IPS DF 6.9 (cell line): ENCODE data around the gene GSG1.
A peak's percentile ranks its signal among the peaks of the same experiment; 100 is the strongest.
"Not testable (repeated sequence)": the region's sequence is repeated elsewhere in the genome, so short reads cannot be mapped to it uniquely, and the experiment has no call there.

ENCODE experiments used
- DNase-seq: peaks from one replicate; pipeline ENCODE4 v3.0.0-alpha.2; 2013; ENCODE audit warnings: low read depth, low spot score
- H3K27ac ChIP-seq: one replicate; pipeline ENCODE4 v1.5.1; 2013; ENCODE audit warnings: low read length, control low read depth
- H3K27me3 ChIP-seq: 2 replicates; pipeline ENCODE4 v1.6.1; 2013; ENCODE audit warnings: mild to moderate bottlenecking, low read length; ENCODE audit not compliant: control insufficient read depth, insufficient read depth
- H3K36me3 ChIP-seq: 2 replicates; pipeline ENCODE4 v1.6.1; 2013; ENCODE audit warnings: low read length; ENCODE audit not compliant: control insufficient read depth, insufficient read depth
- H3K4me1 ChIP-seq: 2 replicates; pipeline ENCODE4 v1.6.1; 2013; ENCODE audit warnings: low read length; ENCODE audit not compliant: control insufficient read depth, insufficient read depth
- H3K4me3 ChIP-seq: 2 replicates; pipeline ENCODE4 v1.5.1; 2013; ENCODE audit warnings: mild to moderate bottlenecking, low read length
- H3K9me3 ChIP-seq: 2 replicates; pipeline ENCODE4 v1.6.1; 2013; ENCODE audit warnings: low read length, inconsistent platforms; ENCODE audit not compliant: control insufficient read depth, insufficient read depth
- WGBS: extraction: QIAGEN DNeasy Blood & Tissue Kit; methylation state at CpG from one replicate; pipeline ENCODE4 v1.1.7; 2013; ENCODE audit warnings: mixed read lengths, missing lambda C conversion rate; ENCODE audit not compliant: insufficient read length, insufficient coverage; 5-methylcytosine and 5-hydroxymethylcytosine counted together

The GSG1 gene

DNA sequence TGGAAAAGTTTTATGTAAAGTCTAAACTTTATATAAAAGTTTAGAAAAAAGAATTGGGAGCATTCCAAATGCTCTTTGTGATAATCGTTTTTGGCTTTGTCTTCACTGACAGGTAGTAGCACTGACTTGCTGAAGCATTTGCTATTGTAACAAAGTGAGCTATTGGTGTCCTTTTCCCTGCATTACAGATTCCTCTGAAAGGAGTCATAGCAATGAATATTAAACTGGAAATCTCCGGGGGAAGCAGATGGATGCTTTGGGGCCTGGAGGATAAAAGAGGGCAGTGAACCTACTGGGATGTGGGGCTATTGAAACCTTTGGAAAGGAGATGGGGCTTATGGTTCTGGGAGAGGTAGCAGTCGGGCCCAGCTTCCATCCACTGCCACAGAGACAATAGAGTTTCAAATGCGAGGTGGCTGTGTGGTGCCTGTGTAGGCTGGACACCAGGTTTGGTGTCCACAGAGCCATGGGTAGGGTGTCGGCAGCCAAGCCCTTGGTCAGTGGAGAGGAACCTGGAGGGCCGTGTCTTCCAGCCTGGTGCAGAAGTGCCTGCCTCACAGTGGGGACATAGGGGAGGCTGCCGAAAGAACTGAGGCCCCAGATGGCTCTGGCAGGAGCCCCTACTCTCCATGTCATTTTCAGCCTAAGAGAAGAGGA is 10.1 kb downstream of the GSG1 start:
- no CpG with 5 or more reads among the region's 7 CpGs for WGBS
- Histone ChIP-seq H3K27ac (no peak overlapping the region), H3K27me3 (no peaks in the 10 kb centered on the region), H3K4me3 (no peak overlapping the region), H3K9me3 (no peaks in the 10 kb centered on the region), H3K4me1 (peaks cover 12% of the 10 kb centered on the region; the same call in 1 of the 2 replicates), H3K36me3 (no peaks in the 10 kb centered on the region)
- DNase-seq = no peak

DNA sequence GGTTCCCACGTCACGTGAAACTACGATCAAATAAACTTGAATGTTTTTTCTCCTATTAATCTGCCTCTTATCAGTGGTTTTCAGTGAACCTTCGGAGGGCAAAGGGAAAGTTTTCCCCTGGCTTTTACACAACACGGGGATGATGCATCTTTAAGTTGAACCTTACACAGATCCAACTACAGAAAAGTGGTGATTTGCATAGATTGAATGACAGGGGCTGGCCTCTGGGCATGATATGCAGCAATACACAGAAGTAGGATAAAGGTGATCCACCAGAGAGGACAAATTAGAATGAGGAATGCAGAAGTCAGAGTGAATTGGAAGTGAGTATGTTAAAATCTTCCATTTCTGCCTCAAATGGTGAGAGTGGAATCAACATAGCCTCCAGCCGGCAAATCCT is 11.6 kb downstream of the GSG1 start:
- H3K36me3 ChIP-seq = no peaks in the 10 kb centered on the region
- peaks cover 20% of the 10 kb centered on the region for H3K4me1 ChIP-seq
- WGBS = no CpG with 5 or more reads among the region's 6 CpGs
- H3K9me3 ChIP-seq = no peaks in the 10 kb centered on the region
- H3K4me3 ChIP-seq = no peak overlapping the region
- DNase-seq = no peak
- no peak overlapping the region for H3K27ac ChIP-seq
- H3K27me3 ChIP-seq = no peaks in the 10 kb centered on the region

DNA sequence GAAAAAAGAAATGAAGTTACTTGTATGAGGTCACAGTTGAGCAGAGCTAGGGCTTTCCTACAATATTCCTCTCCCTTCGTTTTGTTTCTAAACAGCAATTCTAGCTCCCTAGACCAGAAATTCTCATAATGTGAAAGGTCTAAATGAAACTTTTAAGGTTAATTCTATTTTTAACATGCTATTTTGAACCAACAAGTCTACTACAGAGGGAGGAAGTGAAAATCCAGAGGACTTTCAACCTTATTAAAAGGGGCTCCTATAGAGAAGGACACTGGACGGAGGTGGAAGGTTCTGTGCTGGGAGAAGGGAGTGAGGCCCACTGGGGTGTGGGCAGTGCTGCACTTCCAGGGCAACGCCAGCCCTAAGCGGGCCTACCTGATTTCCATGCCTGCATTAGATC is 13.4 kb downstream of the GSG1 start:
- H3K27me3 ChIP-seq = no peaks in the 10 kb centered on the region
- H3K27ac ChIP-seq = no peak overlapping the region
- H3K36me3 ChIP-seq = no peaks in the 10 kb centered on the region
- no CpG with 5 or more reads among the region's 4 CpGs for WGBS
- H3K4me1 ChIP-seq = peaks cover 22% of the 10 kb centered on the region
- H3K4me3 ChIP-seq = no peak overlapping the region
- DNase-seq = no peak
- no peaks in the 10 kb centered on the region for H3K9me3 ChIP-seq

DNA sequence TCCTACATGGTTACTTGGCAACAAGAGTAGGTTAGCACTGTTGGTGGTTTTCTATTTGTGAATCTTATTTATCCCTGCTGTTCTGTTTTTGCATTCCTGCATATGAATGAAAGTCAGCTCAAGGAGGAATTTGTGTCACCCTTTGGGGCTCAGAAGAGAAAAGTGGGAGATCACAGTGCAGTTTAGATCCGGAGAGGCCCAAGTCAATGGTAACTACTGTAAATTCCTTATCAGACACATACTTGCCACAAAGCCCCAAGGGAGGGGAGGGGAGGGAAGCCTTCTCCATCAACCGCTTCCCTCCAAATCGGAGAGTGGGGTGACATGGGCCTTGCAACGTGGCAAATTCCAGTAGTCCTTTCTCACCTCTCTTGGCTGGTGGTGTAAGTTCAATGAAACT is 15.0 kb downstream of the GSG1 start:
- H3K4me3 ChIP-seq = no peak overlapping the region
- no peaks in the 10 kb centered on the region for H3K36me3 ChIP-seq
- H3K4me1 ChIP-seq = peaks cover 22% of the 10 kb centered on the region
- H3K9me3 ChIP-seq = no peaks in the 10 kb centered on the region
- peak; percentile 58 for DNase-seq
- H3K27me3 ChIP-seq = no peaks in the 10 kb centered on the region
- peak overlapping the region; percentile 45 for H3K27ac ChIP-seq
- no CpG with 5 or more reads among the region's 4 CpGs for WGBS

DNA sequence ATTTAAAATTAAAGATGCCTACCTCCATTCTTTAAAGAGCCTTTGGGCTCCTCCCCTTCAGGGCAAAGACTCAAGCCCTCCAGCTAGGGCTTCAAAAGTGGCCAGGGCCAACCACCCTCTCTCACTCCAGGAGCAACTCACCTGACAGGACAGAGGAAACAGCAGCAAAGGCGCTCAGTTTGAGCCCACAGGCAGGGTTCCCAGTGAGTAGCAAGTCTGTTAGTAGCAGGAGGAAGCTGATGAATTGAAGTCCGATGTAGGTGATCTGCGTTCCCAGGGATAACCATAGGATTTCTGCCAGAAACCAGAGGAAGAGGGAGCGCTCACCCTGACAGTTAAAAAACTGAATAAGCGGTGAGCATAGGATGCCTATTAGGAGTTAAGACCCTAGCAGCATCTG is 15.7 kb downstream of the GSG1 start:
- H3K9me3 ChIP-seq = no peaks in the 10 kb centered on the region
- no peaks in the 10 kb centered on the region for H3K27me3 ChIP-seq
- peaks cover 20% of the 10 kb centered on the region for H3K4me1 ChIP-seq
- peak overlapping the region; percentile 71 for H3K27ac ChIP-seq
- no peaks in the 10 kb centered on the region for H3K36me3 ChIP-seq
- H3K4me3 ChIP-seq = no peak overlapping the region
- WGBS = no CpG with 5 or more reads among the region's 5 CpGs
- no peak for DNase-seq

DNA sequence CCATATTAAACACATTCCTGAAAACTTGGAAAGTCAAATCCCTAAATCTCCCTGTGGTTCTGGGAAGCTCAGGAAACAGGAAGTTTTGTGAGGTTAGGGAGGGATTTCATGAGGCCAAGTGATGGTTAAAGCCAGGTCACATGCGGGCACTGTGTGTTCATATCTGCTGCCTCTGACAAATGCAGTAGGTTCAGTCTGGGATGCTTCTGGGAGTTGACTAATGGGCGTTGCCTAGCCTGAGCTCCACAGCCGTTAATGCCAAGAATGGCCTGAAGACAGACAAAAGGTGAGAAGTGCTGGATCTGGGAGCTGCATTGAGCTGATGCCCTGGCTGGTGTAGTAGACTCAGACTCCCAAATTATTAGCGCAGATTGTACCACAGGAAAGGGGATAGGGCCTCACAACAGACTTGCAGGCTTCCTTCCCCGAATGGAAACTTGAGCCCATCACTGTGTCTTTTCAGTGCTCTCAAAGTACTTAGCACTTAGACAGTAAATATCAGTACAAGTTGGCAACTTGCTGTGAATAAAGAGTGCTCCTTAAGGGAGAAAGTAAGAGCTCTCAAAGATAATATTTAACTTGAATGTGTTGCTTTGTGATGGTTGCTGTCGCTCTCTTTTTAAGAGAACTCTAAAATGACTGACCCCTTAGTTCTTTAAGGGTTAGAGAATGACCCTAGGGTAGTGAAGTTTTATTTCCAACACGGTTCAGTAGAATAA is 17.3 kb downstream of the GSG1 start:
- no peak for DNase-seq
- no peaks in the 10 kb centered on the region for H3K9me3 ChIP-seq
- no peaks in the 10 kb centered on the region for H3K36me3 ChIP-seq
- H3K4me1 ChIP-seq = peaks cover 17% of the 10 kb centered on the region
- no CpG with 5 or more reads among the region's 7 CpGs for WGBS
- no peak overlapping the region for H3K4me3 ChIP-seq
- H3K27me3 ChIP-seq = no peaks in the 10 kb centered on the region
- H3K27ac ChIP-seq = no peak overlapping the region

DNA sequence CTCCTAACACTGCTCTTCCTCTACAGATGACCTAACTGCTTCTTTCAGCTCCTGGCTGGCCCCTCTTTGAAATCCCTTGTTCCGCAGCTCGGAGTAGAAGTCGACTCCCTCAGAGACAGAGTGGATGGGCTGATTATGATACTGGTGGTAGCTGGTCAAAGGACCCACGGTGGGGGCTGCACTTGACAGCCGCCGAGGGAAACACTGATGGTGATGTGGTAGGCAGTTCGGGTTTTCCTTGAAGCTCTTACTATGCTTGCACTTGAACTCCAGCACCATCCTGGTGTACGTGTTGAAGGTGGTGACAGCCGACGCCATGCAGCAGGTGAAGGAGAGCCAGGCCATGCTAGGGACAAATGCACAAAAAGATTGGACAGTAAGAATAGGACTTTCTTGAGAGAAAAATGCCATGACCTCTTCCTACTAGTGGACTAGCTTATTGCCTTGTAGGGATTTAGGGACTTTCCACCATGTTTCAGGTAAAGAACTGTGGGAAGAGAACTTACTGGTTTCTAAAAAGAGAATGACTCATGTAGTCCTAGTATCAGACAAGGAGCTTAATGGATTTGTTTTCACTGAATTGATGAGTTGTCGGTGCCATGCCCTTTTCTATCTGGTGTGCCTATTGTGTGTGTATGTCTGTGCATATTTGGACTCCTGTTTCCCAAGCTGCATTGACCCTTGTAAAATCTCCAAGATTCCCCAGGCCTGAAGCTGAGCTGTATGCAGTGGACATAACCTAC is 18.4 kb downstream of the GSG1 start:
- DNase-seq = no peak
- Histone ChIP-seq H3K36me3 (no peaks in the 10 kb centered on the region), H3K27ac (no peak overlapping the region), H3K4me1 (peaks cover 17% of the 10 kb centered on the region), H3K27me3 (no peaks in the 10 kb centered on the region), H3K9me3 (no peaks in the 10 kb centered on the region), H3K4me3 (no peak overlapping the region)
- WGBS = no CpG with 5 or more reads among the region's 11 CpGs

DNA sequence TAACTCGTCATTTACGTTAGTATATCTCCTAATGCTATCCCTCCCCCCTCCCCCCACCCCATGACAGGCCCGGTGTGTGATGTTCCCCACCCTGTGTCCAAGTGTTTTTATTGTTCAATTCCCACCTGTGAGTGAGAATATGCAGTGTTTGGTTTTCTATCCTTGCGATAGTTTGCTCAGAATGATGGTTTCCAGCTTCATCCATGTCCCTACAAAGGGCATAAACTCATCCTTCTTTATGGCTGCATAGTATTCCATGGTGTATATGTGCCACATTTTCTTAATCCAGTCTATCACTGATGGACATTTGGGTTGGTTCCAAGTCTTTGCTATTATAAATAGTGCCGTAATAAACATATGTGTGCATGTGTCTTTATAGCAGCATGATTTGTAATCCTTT is 19.8 kb downstream of the GSG1 start:
- no CpG with 5 or more reads among the region's 5 CpGs for WGBS
- H3K9me3 ChIP-seq, H3K4me3 ChIP-seq, H3K27me3 ChIP-seq, H3K27ac ChIP-seq, H3K36me3 ChIP-seq, DNase-seq: not testable (repeated sequence)
- peaks cover 12% of the 10 kb centered on the region for H3K4me1 ChIP-seq

DNA sequence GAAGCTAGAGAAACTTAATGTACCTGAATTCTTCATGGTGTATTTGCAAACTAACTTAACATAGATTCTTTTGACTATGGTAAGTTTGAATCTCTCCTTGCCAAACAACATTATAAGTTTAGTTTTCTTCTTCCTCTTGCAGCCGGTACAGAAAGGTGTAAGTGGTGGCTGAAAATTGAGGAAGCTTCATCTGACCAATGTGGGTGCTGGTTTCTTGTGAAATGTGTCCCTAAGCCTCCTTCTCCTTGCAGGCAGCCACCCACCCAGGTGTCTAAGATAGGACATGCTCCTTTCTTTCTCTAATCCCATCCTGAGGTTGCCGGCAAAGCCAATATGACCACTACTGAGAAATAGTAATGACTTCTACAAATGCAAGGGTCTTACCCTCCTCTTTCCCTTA is 20.6 kb downstream of the GSG1 start:
- no peak for DNase-seq
- peaks cover 10% of the 10 kb centered on the region for H3K4me1 ChIP-seq
- H3K27me3 ChIP-seq = no peaks in the 10 kb centered on the region
- no CpG with 5 or more reads among the region's 2 CpGs for WGBS
- H3K9me3 ChIP-seq = no peaks in the 10 kb centered on the region
- no peak overlapping the region for H3K27ac ChIP-seq
- no peak overlapping the region for H3K4me3 ChIP-seq
- no peaks in the 10 kb centered on the region for H3K36me3 ChIP-seq

DNA sequence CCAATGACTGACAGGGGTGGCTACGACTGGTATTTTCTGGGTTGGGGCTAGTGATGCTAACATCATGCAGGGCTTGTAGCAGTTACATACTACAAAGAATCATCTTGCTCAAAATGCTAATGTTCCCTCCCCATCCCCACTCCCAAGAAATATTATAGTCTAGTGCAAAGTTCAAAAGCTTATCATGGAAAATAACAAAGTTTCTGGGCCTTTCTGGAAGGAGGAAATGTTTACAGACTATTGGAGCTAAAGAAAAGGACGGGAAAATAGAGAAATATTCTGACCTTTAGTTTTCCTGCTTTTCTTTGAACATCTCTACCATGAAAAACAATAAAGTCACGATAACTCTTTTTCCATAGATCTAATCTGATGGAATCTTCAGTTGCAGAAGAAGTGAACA is 23.2 kb downstream of the GSG1 start:
- Histone ChIP-seq H3K27me3 (no peaks in the 10 kb centered on the region), H3K27ac (no peak overlapping the region), H3K4me1 (no peaks in the 10 kb centered on the region), H3K4me3 (no peak overlapping the region), H3K36me3 (no peaks in the 10 kb centered on the region), H3K9me3 (no peaks in the 10 kb centered on the region)
- no CpG with 5 or more reads among the region's 3 CpGs for WGBS
- no peak for DNase-seq
